Measurements from ENCODE around the gene CDC42BPA. TPM values are rescaled to one million over a fixed set of nuclear protein-coding genes. Genes with fewer than 3 reads are reported as not detected.

Gene CDC42BPA
- total and polyA plus RNA-seq, 2 of the 8 experiments (the other 6 are each of a cell fraction or from before 2014, with no cell fraction given), result 7.1 to 28.5 TPM

DNA sequence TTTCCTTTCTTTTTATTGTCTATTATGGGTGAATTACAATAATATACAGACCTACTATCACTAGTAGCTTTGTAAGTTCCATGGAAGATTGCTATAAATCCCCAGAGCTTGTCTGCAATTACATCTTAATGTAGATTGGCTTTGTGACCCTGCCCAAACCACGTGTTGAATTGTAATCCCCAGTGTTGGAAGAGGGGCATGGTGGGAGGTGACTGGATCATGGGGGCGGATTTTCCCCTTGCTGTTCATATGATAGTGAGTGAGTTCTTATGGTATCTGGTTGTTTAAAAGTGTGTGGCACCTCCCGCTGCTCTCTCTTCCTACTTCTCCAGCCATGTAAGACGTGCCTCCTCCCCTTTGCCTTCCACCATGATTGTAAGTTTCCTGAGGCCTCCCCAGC, 34.9 kb upstream of the CDC42BPA start:
- H3K27ac ChIP-seq (ENCODE audit: low read depth, low read length), result no peak overlapping the region
- no peak overlapping the region for H3K56ac ChIP-seq (replicated peaks; ENCODE audit: insufficient read length, low read depth, low read length)
- no peak for TF ChIP-seq CHD2 (IDR thresholded peaks at IDR 0.05; ENCODE audit: low read length)
- no peak for TF ChIP-seq RNF2 (IDR thresholded peaks at IDR 0.05; ENCODE audit: borderline replicate concordance, low read depth, low read length, missing control alignments, poor library complexity, severe bottlenecking)
- no peak for TF ChIP-seq BCL11A (IDR thresholded peaks at IDR 0.05; ENCODE audit: low read depth in 2 of 2, low read length in 2 of 2)
- TF ChIP-seq POLR2AphosphoS5 (IDR thresholded peaks at IDR 0.05; ENCODE audit: low read depth, low read length), result no peak
- no peak for TF ChIP-seq KDM1A (IDR thresholded peaks at IDR 0.05; ENCODE audit: borderline replicate concordance, low read length)
- H3K18ac ChIP-seq (ENCODE audit: extremely low read depth, low read length), result no peak overlapping the region
- no peak overlapping the region for H2BK20ac ChIP-seq (ENCODE audit: low read length)
- no peak overlapping the region for H2BK120ac ChIP-seq (replicated peaks; ENCODE audit: low read depth, low read length)
- WGBS, 2 experiments (ENCODE audit: extremely low coverage in 1 of 2, insufficient coverage in 1 of 2, insufficient read length in 1 of 2, insufficient replicate concordance in 2 of 2, low coverage in 1 of 2, low lambda C conversion rate in 2 of 2, missing lambda C conversion rate in 1 of 2), result 84% methylated on average over 3 of the region's 4 CpGs; no CpG with 5 or more reads in 1 of the 2 experiments
- H3K4ac ChIP-seq (replicated peaks; ENCODE audit: insufficient read length, low read depth, low read length), result no peak overlapping the region
- POLR2A ChIA-PET (ENCODE audit: partially characterized antibody), result no interaction called here
- no peak overlapping the region for H2AK5ac ChIP-seq (ENCODE audit: low read depth, low read length)
- no peaks in the 10 kb centered on the region for H3K36me3 ChIP-seq (ENCODE audit: control insufficient read depth in 2 of 4, insufficient read depth in 4 of 4, low read length in 3 of 4)
- no peak overlapping the region for H3K4me2 ChIP-seq (ENCODE audit: insufficient read depth in 1 of 2, low read depth in 2 of 2, low read length in 2 of 2)
- no peak overlapping the region for H3K23ac ChIP-seq (ENCODE audit: insufficient read length)
- H3K14ac ChIP-seq (ENCODE audit: insufficient read length), result no peak overlapping the region
- H2AFZ ChIP-seq (ENCODE audit: low read length), result no peak overlapping the region
- H3K9me3 ChIP-seq (ENCODE audit: insufficient read depth in 2 of 2, low read depth in 1 of 2, low read length in 1 of 2), result no peaks in the 10 kb centered on the region
- H3K4me1 ChIP-seq (replicated peaks in 1 of 4; ENCODE audit: control insufficient read depth in 3 of 4, insufficient read depth in 4 of 4, low read length in 3 of 4), result peaks cover 7 to 13% (median 9%) of the 10 kb centered on the region in 4 experiments; a peak in 6 of 7 replicates
- no peaks in the 10 kb centered on the region for H4K20me1 ChIP-seq (replicated peaks in 1 of 2; ENCODE audit: control insufficient read depth in 1 of 2, insufficient read depth in 2 of 2, low read length in 2 of 2)
- H3K79me1 ChIP-seq (ENCODE audit: low read depth, low read length), result no peaks in the 10 kb centered on the region
- no peak overlapping the region for H2BK12ac ChIP-seq (ENCODE audit: low read depth, low read length)
- H3K79me2 ChIP-seq (ENCODE audit: control insufficient read depth in 1 of 2, insufficient read depth in 2 of 2, low read length in 2 of 2), result no peaks in the 10 kb centered on the region
- no peak overlapping the region for H2BK15ac ChIP-seq (ENCODE audit: low read length)
- no peak overlapping the region for H2BK5ac ChIP-seq (ENCODE audit: low read depth, low read length)
- no peak overlapping the region for H4K5ac ChIP-seq (ENCODE audit: insufficient read length, low read depth, low read length)
- CTCF ChIA-PET (ENCODE audit: partially characterized antibody), result no interaction called here
- no peak overlapping the region for H3K4me3 ChIP-seq (ENCODE audit: extremely low read depth in 1 of 4, insufficient read depth in 2 of 4, low read depth in 3 of 4, low read length in 4 of 4)
- no peak overlapping the region for H4K91ac ChIP-seq (replicated peaks; ENCODE audit: insufficient read length, low read length)
- no peaks in the 10 kb centered on the region; a peak in 1 of 7 replicates for H3K27me3 ChIP-seq (replicated peaks in 1 of 4; ENCODE audit: control insufficient read depth in 3 of 4, extremely low read depth in 1 of 4, insufficient read depth in 3 of 4, low read length in 3 of 4)
- no peaks in the 10 kb centered on the region; the same call in 1 of the 2 replicates for H3K23me2 ChIP-seq (ENCODE audit: low read depth, low read length)
- H3K9ac ChIP-seq (replicated peaks in 1 of 4; ENCODE audit: extremely low read depth in 1 of 4, low read depth in 3 of 4, low read length in 3 of 4), result no peak overlapping the region
- no peak for DNase-seq (ENCODE audit: low read depth in 1 of 2, low spot score in 2 of 2)
- FAIRE-seq, result no peak
- no peak overlapping the region for H4K8ac ChIP-seq (ENCODE audit: extremely low read depth, insufficient read depth, low read length)

Measured in H1 (cell line).